Measurements from ENCODE around the gene LHFPL6.

The LHFPL6 gene

GRCh38 chr13:39297023-39297422 lies 306.0 kb downstream of the LHFPL6 start:
- DNase-seq = no peak

DNA sequence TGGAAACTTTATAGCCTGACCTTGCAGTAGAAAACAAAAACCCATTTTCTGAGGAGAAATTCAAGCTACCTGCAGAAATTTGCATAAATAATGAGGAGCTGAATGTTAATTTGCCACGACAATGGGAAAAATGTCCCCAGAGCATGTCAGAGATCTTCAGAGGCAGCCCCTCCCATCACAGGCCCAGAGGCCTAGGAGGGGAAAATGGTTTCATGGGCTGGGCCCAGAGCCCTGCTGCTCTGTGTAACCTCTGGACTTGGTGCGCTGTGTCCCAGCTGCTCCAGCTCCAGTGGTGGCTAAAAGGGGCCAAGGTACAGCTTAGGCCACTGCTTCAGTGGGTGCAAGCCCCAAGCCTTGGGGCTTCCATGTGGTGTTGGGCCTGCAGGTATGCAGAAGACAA lies 306.8 kb downstream of the LHFPL6 start:
- DNase-seq = no peak
